GM04504 (cell line): ENCODE measurements around the gene SEC14L2.
"Not testable (repeated sequence)": the region's sequence is repeated elsewhere in the genome, so short reads cannot be mapped to it uniquely, and the experiment has no call there.

Source experiments
- DNase-seq: peaks from one replicate; pipeline ENCODE4 v3.0.0-alpha.2; 2012; ENCODE audit warnings: low read depth

SEC14L2 gene

GRCh38 chr22:30426388-30427353 is 29.9 kb downstream of the SEC14L2 start:
- no peak for DNase-seq

- no peak for DNase-seq
Observed at GRCh38 chr22:30427871-30428270, 31.1 kb downstream of the SEC14L2 start.

GRCh38 chr22:30429887-30430286 is 33.1 kb downstream of the SEC14L2 start:
- DNase-seq, result no peak

- no peak for DNase-seq
Observed at GRCh38 chr22:30430933-30431332, 34.1 kb downstream of the SEC14L2 start.

GRCh38 chr22:30432096-30432495 is 35.3 kb downstream of the SEC14L2 start:
- DNase-seq, result no peak

- no peak for DNase-seq
Observed at GRCh38 chr22:30432520-30432919, 35.7 kb downstream of the SEC14L2 start.

GRCh38 chr22:30433227-30433626 is 36.4 kb downstream of the SEC14L2 start:
- no peak for DNase-seq

GRCh38 chr22:30433773-30434172 is 37.0 kb downstream of the SEC14L2 start:
- no peak for DNase-seq

- no peak for DNase-seq
Observed at GRCh38 chr22:30434843-30435242, 38.0 kb downstream of the SEC14L2 start.

GRCh38 chr22:30435674-30436126 is 38.9 kb downstream of the SEC14L2 start:
- no peak for DNase-seq

GRCh38 chr22:30436196-30436595 is 39.4 kb downstream of the SEC14L2 start:
- no peak for DNase-seq

- DNase-seq, result no peak
Observed at GRCh38 chr22:30438559-30438958, 41.7 kb downstream of the SEC14L2 start.

GRCh38 chr22:30439226-30439625 is 42.4 kb downstream of the SEC14L2 start:
- DNase-seq, result no peak

GRCh38 chr22:30439836-30440235 is 43.0 kb downstream of the SEC14L2 start:
- DNase-seq, result no peak

GRCh38 chr22:30441088-30441487 is 44.3 kb downstream of the SEC14L2 start:
- no peak for DNase-seq

GRCh38 chr22:30444632-30445437 is 48.0 kb downstream of the SEC14L2 start:
- peak; percentile 23 for DNase-seq

- DNase-seq, result no peak
Observed at GRCh38 chr22:30445438-30446145, 48.8 kb downstream of the SEC14L2 start.

GRCh38 chr22:30447656-30448055 is 50.8 kb downstream of the SEC14L2 start:
- no peak for DNase-seq

- not testable (repeated sequence) for DNase-seq
Observed at GRCh38 chr22:30451488-30451887, 54.7 kb downstream of the SEC14L2 start.

GRCh38 chr22:30452861-30453260 is 56.0 kb downstream of the SEC14L2 start:
- DNase-seq, result no peak

GRCh38 chr22:30453731-30454510 is 57.1 kb downstream of the SEC14L2 start:
- DNase-seq, result no peak
